IPS-20b (cell line): ENCODE data around the gene CREB5.

Experiments used
- H3K27ac ChIP-seq: one replicate; pipeline ENCODE4 v1.5.1; 2013; ENCODE audit warnings: low read length
- H3K27me3 ChIP-seq: 2 replicates; pipeline ENCODE4 v1.6.1; 2013; ENCODE audit warnings: mild to moderate bottlenecking, low read length, inconsistent platforms; ENCODE audit not compliant: insufficient read depth
- H3K36me3 ChIP-seq: 2 replicates; pipeline ENCODE4 v1.6.1; 2013; ENCODE audit warnings: low read depth, mild to moderate bottlenecking, inconsistent platforms, low read length, moderate library complexity; ENCODE audit not compliant: insufficient read depth
- H3K4me1 ChIP-seq: 2 replicates; pipeline ENCODE4 v1.6.1; 2013; ENCODE audit warnings: mild to moderate bottlenecking, control low read depth, inconsistent platforms, low read length, moderate library complexity; ENCODE audit not compliant: insufficient read depth
- H3K4me3 ChIP-seq: 2 replicates; pipeline ENCODE4 v1.5.1; 2013; ENCODE audit warnings: mild to moderate bottlenecking, low read length, inconsistent platforms
- H3K9ac ChIP-seq: 2 replicates; pipeline ENCODE4 v1.6.1; 2013; ENCODE audit warnings: low read depth, mild to moderate bottlenecking, inconsistent platforms, low read length, moderate library complexity
- H3K9me3 ChIP-seq: 2 replicates; pipeline ENCODE4 v1.6.1; 2013; ENCODE audit warnings: mild to moderate bottlenecking, low read depth, low read length, inconsistent platforms; ENCODE audit not compliant: insufficient read depth

The CREB5 gene

GRCh38 chr7:28423112-28423511, 10.8 kb downstream of the CREB5 start:
- H3K4me3 ChIP-seq, result no peak overlapping the region
- no peak overlapping the region for H3K27ac ChIP-seq
- no peaks in the 10 kb centered on the region for H3K9me3 ChIP-seq
- H3K9ac ChIP-seq, result no peak overlapping the region
- no peaks in the 10 kb centered on the region for H3K4me1 ChIP-seq
- no peaks in the 10 kb centered on the region for H3K36me3 ChIP-seq
- no peaks in the 10 kb centered on the region for H3K27me3 ChIP-seq

- Histone ChIP-seq H3K9me3 (no peaks in the 10 kb centered on the region), H3K4me1 (no peaks in the 10 kb centered on the region), H3K36me3 (no peaks in the 10 kb centered on the region), H3K4me3 (no peak overlapping the region), H3K27ac (no peak overlapping the region), H3K27me3 (no peaks in the 10 kb centered on the region), H3K9ac (no peak overlapping the region)
Observed at GRCh38 chr7:28423918-28424514, 11.7 kb downstream of the CREB5 start.

GRCh38 chr7:28425496-28425895, 13.2 kb downstream of the CREB5 start:
- Histone ChIP-seq H3K9me3 (no peaks in the 10 kb centered on the region), H3K27ac (no peak overlapping the region), H3K4me1 (peaks cover 3% of the 10 kb centered on the region; the same call in 1 of the 2 replicates), H3K9ac (no peak overlapping the region), H3K36me3 (no peaks in the 10 kb centered on the region), H3K27me3 (no peaks in the 10 kb centered on the region), H3K4me3 (no peak overlapping the region)

- H3K9me3 ChIP-seq, result no peaks in the 10 kb centered on the region
- H3K4me3 ChIP-seq, result no peak overlapping the region
- peaks cover 3% of the 10 kb centered on the region; the same call in 1 of the 2 replicates for H3K4me1 ChIP-seq
- no peak overlapping the region for H3K9ac ChIP-seq
- H3K27ac ChIP-seq, result no peak overlapping the region
- H3K27me3 ChIP-seq, result no peaks in the 10 kb centered on the region
- H3K36me3 ChIP-seq, result no peaks in the 10 kb centered on the region
Observed at GRCh38 chr7:28427236-28427635, 14.9 kb downstream of the CREB5 start.

- Histone ChIP-seq H3K36me3 (no peaks in the 10 kb centered on the region), H3K4me3 (no peak overlapping the region), H3K9me3 (no peaks in the 10 kb centered on the region), H3K27ac (no peak overlapping the region), H3K9ac (no peak overlapping the region), H3K27me3 (no peaks in the 10 kb centered on the region), H3K4me1 (peaks cover 24% of the 10 kb centered on the region)
Observed at GRCh38 chr7:28430616-28431015, 18.3 kb downstream of the CREB5 start.

- H3K4me3 ChIP-seq, result no peak overlapping the region
- H3K4me1 ChIP-seq, result peaks cover 29% of the 10 kb centered on the region
- H3K27ac ChIP-seq, result no peak overlapping the region
- no peaks in the 10 kb centered on the region for H3K9me3 ChIP-seq
- H3K36me3 ChIP-seq, result no peaks in the 10 kb centered on the region
- H3K9ac ChIP-seq, result no peak overlapping the region
- H3K27me3 ChIP-seq, result no peaks in the 10 kb centered on the region
Observed at GRCh38 chr7:28432105-28432504, 19.8 kb downstream of the CREB5 start.

GRCh38 chr7:28433039-28433438, 20.7 kb downstream of the CREB5 start:
- Histone ChIP-seq H3K4me1 (peaks cover 38% of the 10 kb centered on the region), H3K9me3 (no peaks in the 10 kb centered on the region), H3K9ac (no peak overlapping the region), H3K27me3 (no peaks in the 10 kb centered on the region), H3K36me3 (no peaks in the 10 kb centered on the region), H3K27ac (no peak overlapping the region), H3K4me3 (no peak overlapping the region)

- 0 out of 2 replicates have a peak overlapping the region, but pooled peaks have one; percentile 33 for H3K9ac ChIP-seq
- no peaks in the 10 kb centered on the region for H3K27me3 ChIP-seq
- no peak overlapping the region for H3K27ac ChIP-seq
- no peaks in the 10 kb centered on the region for H3K36me3 ChIP-seq
- peaks cover 41% of the 10 kb centered on the region for H3K4me1 ChIP-seq
- no peak overlapping the region for H3K4me3 ChIP-seq
- H3K9me3 ChIP-seq, result no peaks in the 10 kb centered on the region
Observed at GRCh38 chr7:28433699-28434219, 21.4 kb downstream of the CREB5 start.

- H3K27ac ChIP-seq, result no peak overlapping the region
- H3K9me3 ChIP-seq, result no peaks in the 10 kb centered on the region
- H3K4me3 ChIP-seq, result no peak overlapping the region
- no peaks in the 10 kb centered on the region for H3K36me3 ChIP-seq
- peaks cover 41% of the 10 kb centered on the region for H3K4me1 ChIP-seq
- H3K27me3 ChIP-seq, result no peaks in the 10 kb centered on the region
- no peak overlapping the region for H3K9ac ChIP-seq
Observed at GRCh38 chr7:28434510-28434909, 22.2 kb downstream of the CREB5 start.

GRCh38 chr7:28435152-28435551, 22.8 kb downstream of the CREB5 start:
- no peaks in the 10 kb centered on the region for H3K9me3 ChIP-seq
- H3K4me1 ChIP-seq, result peaks cover 38% of the 10 kb centered on the region
- H3K27me3 ChIP-seq, result no peaks in the 10 kb centered on the region
- H3K4me3 ChIP-seq, result no peak overlapping the region
- no peak overlapping the region for H3K27ac ChIP-seq
- no peak overlapping the region for H3K9ac ChIP-seq
- no peaks in the 10 kb centered on the region for H3K36me3 ChIP-seq

GRCh38 chr7:28435732-28436378, 23.5 kb downstream of the CREB5 start:
- H3K9me3 ChIP-seq, result no peaks in the 10 kb centered on the region

GRCh38 chr7:28440055-28440601, 27.8 kb downstream of the CREB5 start:
- Histone ChIP-seq H3K27me3 (no peaks in the 10 kb centered on the region), H3K9me3 (no peaks in the 10 kb centered on the region)

More at GRCh38 chr7:28435732-28436378, 23.5 kb downstream of the CREB5 start:
- Histone ChIP-seq H3K36me3 (no peaks in the 10 kb centered on the region), H3K9ac (no peak overlapping the region), H3K4me3 (no peak overlapping the region), H3K27me3 (no peaks in the 10 kb centered on the region), H3K4me1 (peaks cover 38% of the 10 kb centered on the region), H3K27ac (no peak overlapping the region)

More at GRCh38 chr7:28440055-28440601, 27.8 kb downstream of the CREB5 start:
- Histone ChIP-seq H3K9ac (no peak overlapping the region), H3K4me3 (no peak overlapping the region), H3K27ac (no peak overlapping the region), H3K4me1 (peaks cover 17% of the 10 kb centered on the region), H3K36me3 (no peaks in the 10 kb centered on the region)
